Esophagus muscularis mucosa (tissue), 4 donors: ENCODE data around the gene SMTN. TPM values are rescaled to one million over a fixed set of nuclear protein-coding genes. Genes with fewer than 3 reads are reported as not detected.

Experiments
- DNase-seq: peaks from one replicate; pipeline ENCODE4 v3.0.0-alpha.2; 2017; ENCODE audit errors: extremely low spot score
- H3K27ac ChIP-seq, 4 donors: fragments of 200-600 bp; sonication (generic); replicated peaks in 1 of 4; 1 replicate in 3 of 4; 2 replicates in 1 of 4; pipeline ENCODE4 v1.5.1; 2016 to 2019; ENCODE audit warnings: mild to moderate bottlenecking in 1 of 4
- H3K27me3 ChIP-seq, 4 donors: fragments of 200-600 bp; sonication (generic); one replicate each; pipeline versions ENCODE4 v1.5.1 to v1.6.0; 2016 to 2019
- H3K36me3 ChIP-seq, 4 donors: fragments of 200-600 bp; sonication (generic); one replicate each; pipeline ENCODE4 v1.5.1; 2016 to 2019
- H3K4me1 ChIP-seq, 4 donors: fragments of 200-600 bp; sonication (generic); one replicate each; pipeline ENCODE4 v1.5.1; 2016 to 2019
- H3K4me3 ChIP-seq, 4 donors: fragments of 200-600 bp; sonication (generic); 1 replicate in 2 of 4; 2 replicates in 2 of 4; pipeline ENCODE4 v1.5.1; 2016 to 2019; ENCODE audit warnings: mild to moderate bottlenecking in 4 of 4, moderate library complexity in 1 of 4
- H3K9me3 ChIP-seq, 4 donors: fragments of 200-600 bp; sonication (generic); 1 replicate in 3 of 4; 2 replicates in 1 of 4; pipeline ENCODE4 v1.5.1; 2016 to 2019
- CTCF ChIP-seq, 3 experiments: fragments of 200-600 bp in 2 of 3; fragments of 450-650 bp in 1 of 3; sonication (generic) in 2 of 3; IDR thresholded peaks; one replicate each; pipeline ENCODE4 v1.5.1; 2017 to 2019; ENCODE audit warnings: antibody characterized with exemption in 3 of 3, mild to moderate bottlenecking in 2 of 3, moderate library complexity in 1 of 3
- EP300 ChIP-seq: sonication (generic); formaldehyde crosslinking; IDR thresholded peaks from one replicate; pipeline ENCODE4 v1.6.1; 2017; ENCODE audit warnings: antibody characterized with exemption
- POLR2A ChIP-seq: fragments of 450-650 bp; IDR thresholded peaks from one replicate; pipeline ENCODE4 v1.6.1; 2017; ENCODE audit warnings: antibody characterized with exemption, moderate library complexity, mild to moderate bottlenecking, low read depth
- POLR2AphosphoS5 ChIP-seq, 2 donors: sonication (generic); formaldehyde crosslinking; IDR thresholded peaks; one replicate each; pipeline ENCODE4 v1.6.1; 2017; ENCODE audit warnings: antibody characterized with exemption in 2 of 2
- WGBS: methylation state at CpG from one replicate; pipeline ENCODE4 v1.1.5; 2018; 5-methylcytosine and 5-hydroxymethylcytosine counted together
- intact Hi-C: fragments of 100-400 bp; cut with DNase I; formaldehyde crosslinking; loops from one replicate; pipeline ENCODE4 v1.15.1; 2023
- total RNA-seq, 4 donors: library from RNA; depleted of rRNA; stranded (reverse); fragments of >200 nt; gene quantifications; one replicate each; pipeline versions ENCODE4 v1.1.0 to v1.2.1, GENCODE V29; 2016

Gene SMTN
- total RNA-seq, 4 donors from 2014 or later, result 1,154 to 1,495 (median 1,416) TPM

GRCh38 chr22:31118046-31118820, 37.1 kb downstream of the SMTN start:
- Histone ChIP-seq H3K27me3 (no peaks in the 10 kb centered on the region), H3K4me1 (peaks cover 13 to 31% (median 23%) of the 10 kb centered on the region in 4 donors), H3K27ac (no peak overlapping the region), H3K36me3 (no peaks in the 10 kb centered on the region), H3K9me3 (no peaks in the 10 kb centered on the region), H3K4me3 (no peak overlapping the region)
- 80% methylated on average over 3 of the region's 3 CpGs for WGBS
- no peak for DNase-seq
- intact Hi-C loops, result no loop called here
- TF ChIP-seq POLR2AphosphoS5 (IDR thresholded peaks at IDR 0.05), result no peak

- H3K9me3 ChIP-seq, result no peaks in the 10 kb centered on the region
- no peak overlapping the region for H3K4me3 ChIP-seq
- TF ChIP-seq POLR2A (no peak), EP300 (no peak), POLR2AphosphoS5 (IDR thresholded peaks at IDR 0.05) (no peak), CTCF (IDR thresholded peaks at IDR 0.05) (no peak)
- no peaks in the 10 kb centered on the region for H3K27me3 ChIP-seq
- H3K36me3 ChIP-seq, result no peaks in the 10 kb centered on the region
- H3K4me1 ChIP-seq, result peaks cover 17 to 31% (median 28%) of the 10 kb centered on the region in 4 donors
- 73% methylated on average over 7 of the region's 7 CpGs for whole genome bisulfite sequencing
- no peak for DNase-seq
- H3K27ac ChIP-seq, result no peak overlapping the region
- intact Hi-C loops, result no loop called here
These were observed 38.1 kb downstream of the SMTN start for GRCh38 chr22:31119026-31119717.

- no peak overlapping the region for H3K4me3 ChIP-seq
- no peak for DNase-seq
- no peaks in the 10 kb centered on the region for H3K27me3 ChIP-seq
- H3K4me1 ChIP-seq, result peaks cover 17 to 31% (median 28%) of the 10 kb centered on the region in 4 donors
- H3K27ac ChIP-seq, result no peak overlapping the region
- no peaks in the 10 kb centered on the region for H3K9me3 ChIP-seq
- WGBS, result 73% methylated on average over 2 of the region's 5 CpGs
- no peaks in the 10 kb centered on the region for H3K36me3 ChIP-seq
- intact Hi-C loops, result no loop called here
- TF ChIP-seq EP300, result no peak
- TF ChIP-seq POLR2A, result no peak
- no peak for TF ChIP-seq CTCF (IDR thresholded peaks at IDR 0.05)
- TF ChIP-seq POLR2AphosphoS5 (IDR thresholded peaks at IDR 0.05), result no peak
These were observed 39.1 kb downstream of the SMTN start for GRCh38 chr22:31120230-31120629.

GRCh38 chr22:31120642-31121041, 39.5 kb downstream of the SMTN start:
- Histone ChIP-seq H3K27ac (no peak overlapping the region), H3K36me3 (no peaks in the 10 kb centered on the region), H3K27me3 (no peaks in the 10 kb centered on the region), H3K9me3 (no peaks in the 10 kb centered on the region), H3K4me1 (peaks cover 17 to 31% (median 28%) of the 10 kb centered on the region in 4 donors), H3K4me3 (no peak overlapping the region)
- WGBS, result 100% methylated on average over 1 of the region's 1 CpG
- TF ChIP-seq POLR2A (no peak), CTCF (IDR thresholded peaks at IDR 0.05) (no peak), POLR2AphosphoS5 (IDR thresholded peaks at IDR 0.05) (no peak), EP300 (no peak)
- intact Hi-C loops, result no loop called here
- DNase-seq, result no peak

GRCh38 chr22:31121403-31121802, 40.3 kb downstream of the SMTN start:
- TF ChIP-seq POLR2A (no peak), POLR2AphosphoS5 (IDR thresholded peaks at IDR 0.05) (no peak), EP300 (no peak), CTCF (IDR thresholded peaks at IDR 0.05) (no peak)
- Histone ChIP-seq H3K9me3 (no peaks in the 10 kb centered on the region), H3K27me3 (no peaks in the 10 kb centered on the region), H3K27ac (no peak overlapping the region), H3K36me3 (no peaks in the 10 kb centered on the region), H3K4me3 (no peak overlapping the region), H3K4me1 (peaks cover 17 to 31% (median 28%) of the 10 kb centered on the region in 4 donors)
- no peak for DNase-seq
- intact Hi-C loops, result no loop called here
- WGBS, result 97% methylated on average over 4 of the region's 4 CpGs
